B cell (primary cell): ENCODE measurements around the gene ADGRD2. TPM values are rescaled to one million over a fixed set of nuclear protein-coding genes. Genes with fewer than 3 reads are reported as not detected.

Source experiments
- ATAC-seq: fragments of 200-7000 bp; cut with Tn5 transposase; one replicate; pipeline ENCODE4 v1.10.0; 2021; ENCODE audit warnings: low read depth, mild to moderate bottlenecking, moderate number of reproducible peaks, moderate library complexity
- CTCF ChIA-PET: fragments of 350-600 bp; sonication (Branson Sonifier 250); formaldehyde crosslinking; loops from one replicate; lab custom pipeline; 2021; ENCODE audit warnings: antibody characterized with exemption, inconsistent platforms; lab: Charles Lee
- POLR2A ChIA-PET: fragments of 350-600 bp; sonication (Branson Sonifier 250); formaldehyde crosslinking; loops from one replicate; lab custom pipeline; 2021; ENCODE audit warnings: antibody characterized with exemption; lab: Charles Lee
- DNase-seq: peaks from one replicate; pipeline ENCODE4 v3.0.0; 2013
- H2AFZ ChIP-seq: 2 replicates; pipeline ENCODE4 v1.6.1; 2012; ENCODE audit warnings: mild to moderate bottlenecking, low read depth, low read length; ENCODE audit not compliant: insufficient read depth, poor library complexity, severe bottlenecking
- H3K27ac ChIP-seq, 2 donors: 1 replicate in 1 of 2; 2 replicates in 1 of 2; pipeline ENCODE4 v1.5.1; 2012 to 2013; ENCODE audit warnings: low read length in 2 of 2, mild to moderate bottlenecking in 2 of 2, moderate library complexity in 1 of 2
- H3K27me3 ChIP-seq, 4 experiments: fragments of 200-600 bp in 1 of 4; sonication (generic) in 1 of 4; replicated peaks in 1 of 4; 1 replicate in 2 of 4; 2 replicates in 2 of 4; pipeline versions ENCODE4 v1.6.1 to v1.7.0; 2013 to 2016; ENCODE audit warnings: low read length in 3 of 4, mild to moderate bottlenecking in 2 of 4, mixed read lengths in 1 of 4, moderate library complexity in 1 of 4; ENCODE audit not compliant: insufficient read depth in 4 of 4, control insufficient read depth in 3 of 4; ENCODE audit errors: control extremely low read depth in 1 of 4
- H3K36me3 ChIP-seq, 2 experiments: replicated peaks in 1 of 2; 1 replicate in 1 of 2; 2 replicates in 1 of 2; pipeline versions ENCODE4 v1.6.1 to v1.7.1; 2013; ENCODE audit warnings: low read length in 1 of 2; ENCODE audit not compliant: insufficient read depth in 2 of 2, control insufficient read depth in 1 of 2; ENCODE audit errors: control extremely low read depth in 1 of 2, extremely low read depth in 1 of 2
- H3K4me1 ChIP-seq, 2 donors: fragments of 200-600 bp in 1 of 2; sonication (generic) in 1 of 2; 1 replicate in 1 of 2; 2 replicates in 1 of 2; pipeline versions ENCODE4 v1.5.1 to v1.6.1; 2013 to 2017; ENCODE audit warnings: low read length in 2 of 2; ENCODE audit not compliant: control insufficient read depth in 2 of 2, insufficient read depth in 2 of 2
- H3K4me2 ChIP-seq: replicated peaks from 2 replicates; pipeline ENCODE3; 2012; ENCODE audit warnings: mild to moderate bottlenecking, low read depth, low read length; ENCODE audit not compliant: poor library complexity, severe bottlenecking
- H3K4me3 ChIP-seq, 5 experiments: fragments of 200-600 bp in 1 of 5; sonication (generic) in 1 of 5; 1 replicate in 3 of 5; 2 replicates in 2 of 5; pipeline versions ENCODE4 v1.5.1 to v1.7.0; 2011 to 2016; ENCODE audit warnings: low read length in 4 of 5, mild to moderate bottlenecking in 4 of 5, low read depth in 2 of 5, control low read depth in 1 of 5, moderate library complexity in 1 of 5; ENCODE audit not compliant: insufficient read depth in 1 of 5; ENCODE audit errors: control extremely low read depth in 1 of 5, extremely low read depth in 1 of 5
- H3K79me2 ChIP-seq: fragments of 200-600 bp; sonication (generic); one replicate; pipeline ENCODE4 v1.6.0; 2016; ENCODE audit warnings: low read length; ENCODE audit not compliant: control insufficient read depth, insufficient read depth
- H3K9ac ChIP-seq: fragments of 200-600 bp; sonication (generic); 2 replicates; pipeline ENCODE4 v1.6.1; 2017; ENCODE audit warnings: mild to moderate bottlenecking, low read length, moderate library complexity
- H3K9me3 ChIP-seq, 3 donors: one replicate each; pipeline versions ENCODE4 v1.6.1 to v1.7.1; 2013; ENCODE audit warnings: low read length in 2 of 3; ENCODE audit not compliant: control insufficient read depth in 2 of 3, insufficient read depth in 1 of 3; ENCODE audit errors: control extremely low read depth in 1 of 3
- H4K20me1 ChIP-seq: 2 replicates; pipeline ENCODE4 v1.6.0; 2012; ENCODE audit warnings: mild to moderate bottlenecking, low read length; ENCODE audit not compliant: insufficient read depth, control insufficient read depth, poor library complexity, severe bottlenecking
- H3K27ac Mint-ChIP-seq: one replicate; pipeline ENCODE4 v1.8.0; 2021; ENCODE audit warnings: mixed read lengths
- H3K27me3 Mint-ChIP-seq: one replicate; pipeline ENCODE4 v1.8.0; 2021; ENCODE audit warnings: mixed read lengths
- H3K4me1 Mint-ChIP-seq: one replicate; pipeline ENCODE4 v1.8.0; 2021; ENCODE audit warnings: mixed read lengths
- H3K4me3 Mint-ChIP-seq: one replicate; pipeline ENCODE4 v1.8.0; 2021; ENCODE audit warnings: mixed read lengths
- H3K9me3 Mint-ChIP-seq: one replicate; pipeline ENCODE4 v1.8.0; 2022; ENCODE audit warnings: mixed read lengths; ENCODE audit not compliant: insufficient read depth
- EZH2 ChIP-seq: IDR thresholded peaks from 2 replicates; pipeline ENCODE4 v1.6.1; 2012; ENCODE audit warnings: borderline replicate concordance, low read depth, mild to moderate bottlenecking, moderate library complexity, low read length; ENCODE audit not compliant: insufficient read depth, poor library complexity, severe bottlenecking
- WGBS: methylation state at CpG from one replicate; pipeline ENCODE4 v1.1.5; 2013; ENCODE audit warnings: missing lambda C conversion rate; ENCODE audit not compliant: insufficient coverage; 5-methylcytosine and 5-hydroxymethylcytosine counted together
- intact Hi-C: fragments of 100-400 bp; cut with micrococcal nuclease; formaldehyde crosslinking; loops from one replicate; pipeline ENCODE4 v1.10.0; 2022
- polyA plus RNA-seq: library from polyadenylated mRNA; depleted of rRNA; stranded (reverse); fragments of >200 nt; gene quantifications from 2 replicates; pipeline ENCODE4 v1.2.3, GENCODE V29; 2012
- total RNA-seq, 2 donors: library from RNA; stranded (reverse); fragments of 120-200 nt in 1 of 2; gene quantifications; 1 replicate in 1 of 2; 2 replicates in 1 of 2; pipeline versions ENCODE4 v1.2.3 to v1.2.4, GENCODE V29; 2013 to 2022
- TF ChIP-seq, protein P1 (sequence below): fragments of 200-600 bp; IDR thresholded peaks from one replicate; pipeline ENCODE4 v1.8.0; 2022; ENCODE audit warnings: antibody characterized with exemption, mild to moderate bottlenecking

The ADGRD2 gene
- total and polyA plus RNA-seq, 2 donors (not counting 1 experiment from before 2014, with no cell fraction given): not detected

DNA sequence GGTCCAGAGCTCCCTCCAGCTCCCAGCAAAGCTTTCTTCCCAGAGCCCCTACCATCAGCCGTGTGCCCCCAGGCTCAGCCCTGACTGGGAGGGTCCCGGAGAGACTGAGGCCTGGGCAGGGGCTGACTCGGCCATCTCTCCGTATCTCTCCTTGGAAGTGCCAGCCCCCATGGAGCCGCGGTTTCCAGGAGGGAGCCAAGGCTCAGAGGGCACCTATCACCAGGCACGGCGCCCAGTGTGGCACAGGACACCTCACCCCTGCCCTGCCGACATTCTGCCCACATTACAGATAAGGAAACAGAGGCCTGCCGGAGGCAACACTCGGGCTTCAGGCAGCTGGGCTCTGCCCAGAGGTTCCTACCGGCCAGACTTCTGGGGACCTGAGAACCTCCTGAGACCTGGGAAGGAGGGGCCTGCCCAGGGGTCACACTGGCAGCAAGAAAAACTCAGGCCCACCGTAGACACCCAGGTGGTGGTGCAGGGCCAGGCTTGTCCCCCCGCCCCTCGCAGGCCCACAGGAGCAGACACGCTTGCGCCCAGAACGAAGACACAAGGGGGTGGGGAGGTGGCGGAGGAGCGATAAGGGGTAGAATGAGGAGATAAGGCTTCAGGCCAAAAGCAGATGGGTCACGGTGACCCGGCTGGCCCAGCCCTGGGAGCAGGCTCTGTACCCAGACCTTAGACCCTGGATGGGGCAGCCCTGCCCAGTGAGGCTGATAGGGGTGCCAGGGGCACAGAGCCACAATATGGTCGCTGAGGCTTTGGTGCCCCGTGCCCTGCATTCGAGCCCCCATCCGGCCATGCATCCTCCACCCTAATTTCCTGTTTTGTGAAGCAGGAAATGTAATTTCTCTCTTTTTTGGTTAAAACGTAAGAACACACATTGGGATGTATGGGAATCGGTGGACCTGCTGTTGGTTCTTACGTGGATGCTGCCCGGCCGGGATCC lies 45.1 kb downstream of the ADGRD2 start:
- Mint-ChIP-seq H3K27ac (no peak overlapping the region), H3K4me3 (no peak overlapping the region), H3K4me1 (peaks cover 8% of the 10 kb centered on the region), H3K27me3 (peaks cover 10% of the 10 kb centered on the region), H3K9me3 (no peaks in the 10 kb centered on the region)
- no peak overlapping the region for H3K27ac ChIP-seq
- no peaks in the 10 kb centered on the region for H3K9me3 ChIP-seq
- intact Hi-C loops: no loop called here
- H3K36me3 ChIP-seq: no peaks in the 10 kb centered on the region
- 86% methylated on average over 23 of the region's 31 CpGs for WGBS
- H3K4me1 ChIP-seq: peaks cover 0 to 6% of the 10 kb centered on the region in 2 donors
- no peaks in the 10 kb centered on the region for H3K27me3 ChIP-seq
- H3K79me2 ChIP-seq: no peaks in the 10 kb centered on the region
- H3K4me2 ChIP-seq: peak overlapping the region; percentile 26
- POLR2A ChIA-PET: no interaction called here
- ATAC-seq: no peak
- CTCF ChIA-PET: no interaction called here
- H3K9ac ChIP-seq: no peak overlapping the region
- peak overlapping the region; percentile 58 for H2AFZ ChIP-seq
- DNase-seq: no peak
- TF ChIP-seq, protein P1, sequence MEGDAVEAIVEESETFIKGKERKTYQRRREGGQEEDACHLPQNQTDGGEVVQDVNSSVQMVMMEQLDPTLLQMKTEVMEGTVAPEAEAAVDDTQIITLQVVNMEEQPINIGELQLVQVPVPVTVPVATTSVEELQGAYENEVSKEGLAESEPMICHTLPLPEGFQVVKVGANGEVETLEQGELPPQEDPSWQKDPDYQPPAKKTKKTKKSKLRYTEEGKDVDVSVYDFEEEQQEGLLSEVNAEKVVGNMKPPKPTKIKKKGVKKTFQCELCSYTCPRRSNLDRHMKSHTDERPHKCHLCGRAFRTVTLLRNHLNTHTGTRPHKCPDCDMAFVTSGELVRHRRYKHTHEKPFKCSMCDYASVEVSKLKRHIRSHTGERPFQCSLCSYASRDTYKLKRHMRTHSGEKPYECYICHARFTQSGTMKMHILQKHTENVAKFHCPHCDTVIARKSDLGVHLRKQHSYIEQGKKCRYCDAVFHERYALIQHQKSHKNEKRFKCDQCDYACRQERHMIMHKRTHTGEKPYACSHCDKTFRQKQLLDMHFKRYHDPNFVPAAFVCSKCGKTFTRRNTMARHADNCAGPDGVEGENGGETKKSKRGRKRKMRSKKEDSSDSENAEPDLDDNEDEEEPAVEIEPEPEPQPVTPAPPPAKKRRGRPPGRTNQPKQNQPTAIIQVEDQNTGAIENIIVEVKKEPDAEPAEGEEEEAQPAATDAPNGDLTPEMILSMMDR: no peak
- TF ChIP-seq EZH2: no peak
- no peaks in the 10 kb centered on the region for H4K20me1 ChIP-seq
- no peak overlapping the region for H3K4me3 ChIP-seq

DNA sequence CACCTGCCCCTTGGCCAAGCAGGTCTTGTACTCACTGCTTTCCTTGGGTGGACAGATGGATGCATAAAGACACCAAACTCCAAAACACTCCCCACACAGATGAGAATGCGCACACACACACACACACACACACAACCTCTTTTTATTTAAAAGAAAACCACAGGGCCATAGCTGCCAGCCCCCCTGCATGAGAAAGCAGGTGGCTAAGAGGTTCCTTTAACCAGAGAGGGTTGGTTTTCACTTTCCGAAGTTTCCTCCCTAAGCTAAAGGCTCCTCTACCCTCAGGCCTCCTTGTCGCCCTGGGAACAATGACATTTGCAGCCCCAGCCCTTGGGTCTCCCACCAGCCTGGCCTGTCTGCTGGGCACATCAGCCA lies 45.8 kb downstream of the ADGRD2 start:
- peaks cover 0 to 3% (median 0%) of the 10 kb centered on the region in 4 experiments for H3K27me3 ChIP-seq
- no peak overlapping the region for H3K9ac ChIP-seq
- Mint-ChIP-seq H3K4me3 (no peak overlapping the region), H3K27me3 (peaks cover 14% of the 10 kb centered on the region), H3K4me1 (peaks cover 8% of the 10 kb centered on the region), H3K27ac (no peak overlapping the region), H3K9me3 (no peaks in the 10 kb centered on the region)
- no peak overlapping the region for H3K27ac ChIP-seq
- 23% methylated on average over 2 of the region's 3 CpGs for WGBS
- CTCF ChIA-PET: no interaction called here
- peaks cover 0 to 6% of the 10 kb centered on the region in 2 donors for H3K4me1 ChIP-seq
- no peaks in the 10 kb centered on the region for H3K9me3 ChIP-seq
- POLR2A ChIA-PET: no interaction called here
- no peaks in the 10 kb centered on the region for H3K36me3 ChIP-seq
- H3K79me2 ChIP-seq: no peaks in the 10 kb centered on the region
- H3K4me2 ChIP-seq: peak overlapping the region; percentile 26
- intact Hi-C loops: no loop called here
- ATAC-seq (no peak), DNase-seq (no peak)
- H4K20me1 ChIP-seq: no peaks in the 10 kb centered on the region
- no peak overlapping the region for H3K4me3 ChIP-seq
- H2AFZ ChIP-seq: peak overlapping the region; percentile 58
- no peak for TF ChIP-seq EZH2
- TF ChIP-seq, protein P1: no peak
